Endothelial cell (in vitro differentiated cells): Measurements from ENCODE around the gene HECTD1. TPM values are rescaled to one million over a fixed set of nuclear protein-coding genes. Genes with fewer than 3 reads are reported as not detected.

Source experiments
- DNase-seq: peaks from one replicate; pipeline ENCODE4 v3.0.0; 2021; ENCODE audit warnings: low spot score
- H3K27ac Mint-ChIP-seq: one replicate; pipeline ENCODE4 v1.8.0; 2021; ENCODE audit warnings: mixed read lengths, inconsistent platforms; ENCODE audit not compliant: unreplicated experiment
- H3K27me3 Mint-ChIP-seq: one replicate; pipeline ENCODE4 v1.8.0; 2021; ENCODE audit warnings: mild to moderate bottlenecking, moderate library complexity, mixed read lengths, inconsistent platforms; ENCODE audit not compliant: unreplicated experiment
- H3K36me3 Mint-ChIP-seq: one replicate; pipeline ENCODE4 v1.8.0; 2021; ENCODE audit warnings: mild to moderate bottlenecking, low read depth, mixed read lengths, inconsistent platforms; ENCODE audit not compliant: unreplicated experiment
- H3K4me1 Mint-ChIP-seq: one replicate; pipeline ENCODE4 v1.8.0; 2021; ENCODE audit warnings: mild to moderate bottlenecking, mixed read lengths, inconsistent platforms; ENCODE audit not compliant: unreplicated experiment
- H3K4me3 Mint-ChIP-seq: one replicate; pipeline ENCODE4 v1.8.0; 2021; ENCODE audit warnings: mild to moderate bottlenecking, mixed read lengths, inconsistent platforms; ENCODE audit not compliant: unreplicated experiment
- H3K9me3 Mint-ChIP-seq: one replicate; pipeline ENCODE4 v1.8.0; 2021; ENCODE audit warnings: mixed read lengths, inconsistent platforms; ENCODE audit not compliant: unreplicated experiment
- total RNA-seq: library from RNA; stranded (reverse); fragmentation: NEBNext Ultra II Directional; extraction: Animal tissue kit (Norgen Biotek cat#: 25700); gene quantifications from one replicate; pipeline ENCODE4 v1.2.1, GENCODE V29; 2021; ENCODE audit not compliant: unreplicated experiment
- TF ChIP-seq, protein P1 (sequence below): fragments of 200-600 bp; sonication (generic); IDR thresholded peaks from one replicate; pipeline ENCODE4 v1.5.0; 2021; ENCODE audit warnings: antibody characterized with exemption; ENCODE audit not compliant: unreplicated experiment

The HECTD1 gene
- total RNA-seq, 1 donor from 2014 or later, result 222 TPM

DNA sequence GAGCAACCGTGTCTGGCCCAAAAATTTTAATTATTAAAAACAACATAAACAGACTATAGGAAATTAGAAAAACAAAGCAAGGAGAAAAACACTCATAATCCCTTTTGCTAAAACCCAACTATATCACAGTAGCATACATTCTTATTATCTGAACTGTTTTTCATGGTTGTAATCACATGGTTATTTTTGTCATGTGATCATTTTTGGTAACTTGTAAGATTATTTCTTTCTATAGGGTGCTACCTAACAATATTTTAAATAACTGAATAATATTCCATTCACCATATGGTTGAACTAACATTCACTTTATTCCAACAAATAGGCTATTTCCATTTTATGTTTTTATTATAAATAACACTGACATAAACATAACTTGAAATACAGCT, 23.0 kb upstream of the HECTD1 start:
- H3K36me3 Mint-ChIP-seq, result no peaks in the 10 kb centered on the region
- TF ChIP-seq, protein P1, sequence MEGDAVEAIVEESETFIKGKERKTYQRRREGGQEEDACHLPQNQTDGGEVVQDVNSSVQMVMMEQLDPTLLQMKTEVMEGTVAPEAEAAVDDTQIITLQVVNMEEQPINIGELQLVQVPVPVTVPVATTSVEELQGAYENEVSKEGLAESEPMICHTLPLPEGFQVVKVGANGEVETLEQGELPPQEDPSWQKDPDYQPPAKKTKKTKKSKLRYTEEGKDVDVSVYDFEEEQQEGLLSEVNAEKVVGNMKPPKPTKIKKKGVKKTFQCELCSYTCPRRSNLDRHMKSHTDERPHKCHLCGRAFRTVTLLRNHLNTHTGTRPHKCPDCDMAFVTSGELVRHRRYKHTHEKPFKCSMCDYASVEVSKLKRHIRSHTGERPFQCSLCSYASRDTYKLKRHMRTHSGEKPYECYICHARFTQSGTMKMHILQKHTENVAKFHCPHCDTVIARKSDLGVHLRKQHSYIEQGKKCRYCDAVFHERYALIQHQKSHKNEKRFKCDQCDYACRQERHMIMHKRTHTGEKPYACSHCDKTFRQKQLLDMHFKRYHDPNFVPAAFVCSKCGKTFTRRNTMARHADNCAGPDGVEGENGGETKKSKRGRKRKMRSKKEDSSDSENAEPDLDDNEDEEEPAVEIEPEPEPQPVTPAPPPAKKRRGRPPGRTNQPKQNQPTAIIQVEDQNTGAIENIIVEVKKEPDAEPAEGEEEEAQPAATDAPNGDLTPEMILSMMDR, result no peak
- no peaks in the 10 kb centered on the region for H3K9me3 Mint-ChIP-seq
- no peaks in the 10 kb centered on the region for H3K4me1 Mint-ChIP-seq
- DNase-seq, result no peak
- no peak overlapping the region for H3K27ac Mint-ChIP-seq
- H3K27me3 Mint-ChIP-seq, result no peaks in the 10 kb centered on the region
- no peak overlapping the region for H3K4me3 Mint-ChIP-seq

DNA sequence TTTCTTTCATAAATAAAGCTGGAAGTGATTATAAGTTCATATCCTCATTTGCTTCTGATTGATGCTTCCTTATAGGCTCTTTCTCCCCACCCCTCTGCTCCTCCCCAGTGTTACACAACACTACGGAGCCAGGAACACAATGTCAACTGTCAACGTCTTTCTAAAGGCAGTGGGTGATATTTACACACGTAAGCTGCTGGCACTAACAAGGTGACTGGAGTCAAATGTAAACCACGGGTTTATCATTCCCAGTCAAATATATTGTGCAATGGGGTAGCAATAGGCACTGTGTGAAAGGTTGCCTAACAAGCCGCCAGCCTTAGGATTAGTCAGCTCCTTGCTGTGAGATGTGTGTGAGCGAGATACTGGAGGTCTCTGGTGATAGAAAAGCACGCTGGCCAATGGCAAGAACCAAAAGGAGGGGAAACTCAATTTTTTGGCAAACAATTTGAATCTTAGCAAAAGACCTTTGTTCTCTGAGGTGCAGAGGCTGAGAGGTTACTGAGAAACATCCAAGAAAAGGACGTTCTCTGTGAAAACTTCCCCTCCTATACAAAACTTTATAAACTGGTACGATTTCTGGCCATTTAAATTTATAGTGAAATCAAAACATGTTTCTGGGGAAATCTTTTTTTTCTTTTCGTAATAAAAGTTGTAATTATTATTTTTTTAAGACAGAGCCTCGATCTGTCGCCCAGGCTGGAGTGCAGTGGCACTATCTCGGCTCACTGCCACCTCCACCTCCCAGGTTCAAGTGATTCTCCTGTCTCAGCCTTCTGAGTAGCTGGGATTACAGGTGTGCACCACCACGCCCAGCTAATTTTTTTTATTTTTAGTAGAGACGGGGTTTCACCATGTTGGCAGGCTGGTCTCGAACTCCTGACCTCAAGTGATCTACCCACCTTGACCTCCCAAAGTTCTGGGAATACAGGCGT, 22.3 kb upstream of the HECTD1 start:
- Mint-ChIP-seq H3K4me3 (no peak overlapping the region), H3K36me3 (no peaks in the 10 kb centered on the region), H3K4me1 (no peaks in the 10 kb centered on the region), H3K9me3 (no peaks in the 10 kb centered on the region), H3K27ac (no peak overlapping the region), H3K27me3 (no peaks in the 10 kb centered on the region)
- TF ChIP-seq, protein P1, result no peak
- DNase-seq, result no peak

DNA sequence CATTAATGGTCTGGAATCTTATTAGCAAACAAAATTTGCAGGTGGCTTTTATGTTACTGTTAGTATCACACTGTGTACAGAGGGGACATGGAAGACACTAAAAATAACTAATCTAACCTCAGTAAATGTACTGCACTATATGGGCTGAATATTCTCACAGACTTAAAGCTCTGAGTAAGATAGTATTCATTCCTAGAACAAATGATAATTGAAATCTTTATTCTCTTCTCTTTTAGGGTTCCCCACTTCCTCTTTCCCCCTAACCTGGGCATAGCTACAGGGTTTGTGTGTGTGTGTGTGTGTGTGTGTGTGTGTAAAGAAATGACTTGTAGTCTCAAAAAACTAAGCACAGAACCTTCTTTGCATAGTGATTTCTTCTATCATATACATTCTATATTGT, 21.4 kb upstream of the HECTD1 start:
- Mint-ChIP-seq H3K27ac (no peak overlapping the region), H3K36me3 (no peaks in the 10 kb centered on the region), H3K4me3 (no peak overlapping the region), H3K27me3 (no peaks in the 10 kb centered on the region), H3K9me3 (no peaks in the 10 kb centered on the region), H3K4me1 (no peaks in the 10 kb centered on the region)
- TF ChIP-seq, protein P1, result no peak
- no peak for DNase-seq

DNA sequence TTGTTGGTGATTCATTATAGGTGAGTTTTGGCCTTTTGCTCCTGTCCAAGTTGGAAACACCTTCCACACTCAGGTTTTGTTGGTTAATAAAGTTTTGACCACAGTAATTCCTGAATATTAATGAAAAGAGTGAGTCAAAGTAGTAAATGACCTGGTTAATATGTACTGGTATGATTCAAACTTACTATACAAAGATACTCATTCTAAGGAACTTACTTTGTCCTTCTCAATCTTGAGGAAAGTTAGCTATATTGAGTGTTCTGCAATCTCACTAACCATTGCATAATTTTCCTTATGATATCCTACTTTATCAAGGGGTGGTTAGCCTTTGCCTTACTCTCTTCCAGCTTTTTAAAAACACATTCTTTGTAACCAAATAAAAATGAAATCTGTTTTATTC, 20.9 kb upstream of the HECTD1 start:
- no peaks in the 10 kb centered on the region for H3K36me3 Mint-ChIP-seq
- no peaks in the 10 kb centered on the region for H3K9me3 Mint-ChIP-seq
- no peak for DNase-seq
- H3K4me1 Mint-ChIP-seq, result no peaks in the 10 kb centered on the region
- H3K27ac Mint-ChIP-seq, result no peak overlapping the region
- TF ChIP-seq, protein P1, result no peak
- H3K27me3 Mint-ChIP-seq, result no peaks in the 10 kb centered on the region
- H3K4me3 Mint-ChIP-seq, result no peak overlapping the region

DNA sequence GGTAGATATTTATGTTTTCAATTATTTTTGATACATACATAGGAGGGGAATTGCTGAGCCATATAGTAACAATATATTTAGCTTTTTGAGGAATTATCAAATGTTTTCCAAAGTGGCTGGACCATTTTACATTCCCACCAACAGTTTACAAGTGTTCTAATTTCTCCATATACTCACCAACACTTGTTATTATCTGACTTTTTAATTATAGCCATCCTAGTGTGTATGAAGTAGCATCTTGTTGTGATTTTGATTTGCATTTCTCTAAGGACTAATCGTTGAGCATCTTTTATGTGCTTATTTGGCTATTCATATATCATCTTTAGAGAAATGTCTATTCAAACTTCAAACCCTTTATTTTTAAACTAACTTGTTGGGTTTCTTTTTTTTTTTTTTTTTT, 17.2 kb upstream of the HECTD1 start:
- no peaks in the 10 kb centered on the region for H3K9me3 Mint-ChIP-seq
- DNase-seq, result no peak
- H3K4me1 Mint-ChIP-seq, result no peaks in the 10 kb centered on the region
- no peaks in the 10 kb centered on the region for H3K36me3 Mint-ChIP-seq
- H3K27ac Mint-ChIP-seq, result no peak overlapping the region
- no peak overlapping the region for H3K4me3 Mint-ChIP-seq
- peaks cover 2% of the 10 kb centered on the region for H3K27me3 Mint-ChIP-seq
- TF ChIP-seq, protein P1, result no peak
